ENCODE data around the gene TBATA.

GRCh38 chr10:70756700-70757360, 28.3 kb downstream of the TBATA start:
- TF ChIP-seq EZH2 (IDR thresholded peaks at IDR 0.05; ENCODE audit: low read length) (no peak), CTCF (optimal IDR thresholded peaks at IDR 0.05 in 1 of 3, IDR thresholded peaks at IDR 0.05 in 1 of 3, conservative IDR thresholded peaks at IDR 0.05 in 1 of 3; ENCODE audit: extremely low read depth in 1 of 3, insufficient read depth in 2 of 3, low read length in 3 of 3) (no peak)
